Chondrocyte (in vitro differentiated cells): ENCODE results near the gene REPS2. TPM values are rescaled to one million over a fixed set of nuclear protein-coding genes. Genes with fewer than 3 reads are reported as not detected.

Source experiments
- DNase-seq: peaks from one replicate; pipeline ENCODE4 v3.0.0; 2021; ENCODE audit warnings: mixed read lengths, low spot score
- H3K27ac Mint-ChIP-seq: one replicate; pipeline ENCODE4 v1.8.0; 2021; ENCODE audit warnings: mild to moderate bottlenecking, moderate library complexity, mixed read lengths; ENCODE audit not compliant: unreplicated experiment
- H3K27me3 Mint-ChIP-seq: 2 replicates; pipeline ENCODE4 v1.8.0; 2021; ENCODE audit warnings: low read depth, mixed read lengths
- H3K36me3 Mint-ChIP-seq: 2 replicates; pipeline ENCODE4 v1.8.0; 2021; ENCODE audit warnings: low read depth, mixed read lengths
- H3K4me1 Mint-ChIP-seq: 2 replicates; pipeline ENCODE4 v1.8.0; 2021; ENCODE audit warnings: low read depth, mild to moderate bottlenecking, mixed read lengths
- H3K4me3 Mint-ChIP-seq: one replicate; pipeline ENCODE4 v1.8.0; 2021; ENCODE audit warnings: mild to moderate bottlenecking, moderate library complexity, mixed read lengths; ENCODE audit not compliant: unreplicated experiment
- H3K9me3 Mint-ChIP-seq: 2 replicates; pipeline ENCODE4 v1.8.0; 2021; ENCODE audit warnings: low read depth, mixed read lengths
- CTCF ChIP-seq: fragments of 200-600 bp; sonication (generic); IDR thresholded peaks from 2 replicates; pipeline ENCODE4 v1.5.0; 2021; ENCODE audit warnings: antibody characterized with exemption, mild to moderate bottlenecking, moderate library complexity
- total RNA-seq: library from RNA; stranded (reverse); gene quantifications from 3 replicates; pipeline ENCODE4 v1.2.1, GENCODE V29; 2021

The REPS2 gene
- total RNA-seq, 1 donor from 2014 or later = 2.4 TPM

DNA sequence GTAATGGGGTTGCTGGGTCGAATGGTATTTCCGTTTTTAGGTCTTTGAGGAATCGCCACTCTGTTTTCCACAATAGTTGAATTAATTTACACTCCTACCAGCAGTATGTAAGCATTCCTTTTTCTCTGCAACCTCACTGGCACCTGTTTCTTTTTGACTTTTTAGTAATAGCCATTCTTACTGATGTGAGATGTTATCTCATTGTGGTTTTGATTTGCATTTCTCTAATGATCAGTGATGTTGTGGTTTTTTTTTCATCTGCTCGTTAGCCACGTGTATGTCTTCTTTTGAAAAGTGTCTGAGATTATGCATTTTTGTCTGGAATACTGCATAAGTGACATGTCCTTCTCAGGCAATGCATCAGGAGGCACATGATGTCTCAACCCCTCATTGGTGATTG is 28.8 kb downstream of the REPS2 start:
- no peaks in the 10 kb centered on the region for H3K36me3 Mint-ChIP-seq
- H3K4me3 Mint-ChIP-seq = no peak overlapping the region
- no peak for TF ChIP-seq CTCF
- H3K9me3 Mint-ChIP-seq = peaks cover 4% of the 10 kb centered on the region
- H3K27ac Mint-ChIP-seq = no peak overlapping the region
- peaks cover 9% of the 10 kb centered on the region for H3K4me1 Mint-ChIP-seq
- H3K27me3 Mint-ChIP-seq = peaks cover 10% of the 10 kb centered on the region
- DNase-seq = no peak

GRCh38 chrX:16977771-16978170 is 31.3 kb downstream of the REPS2 start:
- Mint-ChIP-seq H3K27me3 (peaks cover 6% of the 10 kb centered on the region), H3K36me3 (no peaks in the 10 kb centered on the region), H3K4me3 (no peak overlapping the region), H3K4me1 (peaks cover 2% of the 10 kb centered on the region), H3K27ac (no peak overlapping the region), H3K9me3 (peaks cover 5% of the 10 kb centered on the region)
- TF ChIP-seq CTCF = no peak
- DNase-seq = no peak

DNA sequence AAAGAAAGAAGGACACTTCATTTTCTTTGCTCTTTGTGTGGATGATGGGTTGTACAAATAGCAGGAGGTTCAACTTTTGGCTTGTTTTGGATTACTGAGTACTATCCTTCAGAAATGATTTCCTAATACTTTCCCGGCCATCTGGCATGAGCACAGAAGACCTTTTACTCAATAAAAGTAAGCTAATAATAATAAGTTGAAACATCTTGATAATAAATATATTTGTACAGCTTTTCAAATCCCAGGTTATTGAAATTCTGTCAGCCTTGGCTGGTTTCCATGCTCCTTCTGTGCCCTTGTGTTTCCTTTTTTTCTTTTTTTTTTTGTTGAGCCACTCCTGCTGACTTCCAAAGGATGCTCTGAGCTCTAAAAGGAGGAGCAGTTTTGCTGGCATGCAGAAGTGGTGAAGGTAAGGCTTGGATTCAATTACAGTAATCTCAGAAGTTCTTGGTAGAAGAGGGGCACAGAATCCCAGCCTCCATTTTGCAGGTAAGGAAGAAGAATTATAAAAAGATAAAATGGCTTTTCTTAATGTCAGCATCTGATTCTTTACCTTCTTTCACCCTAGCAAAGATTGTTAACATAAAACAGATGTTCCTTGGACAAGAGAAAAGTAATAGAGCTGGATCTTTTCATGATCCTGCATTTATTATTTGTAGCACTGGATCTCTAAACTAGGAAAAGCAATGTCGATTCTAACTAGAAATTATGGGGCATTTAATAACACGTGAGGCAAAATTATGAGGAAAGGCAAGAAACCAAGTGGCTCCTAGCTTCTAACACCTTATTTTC is 31.9 kb downstream of the REPS2 start:
- Mint-ChIP-seq H3K4me3 (no peak overlapping the region), H3K27me3 (peaks cover 3% of the 10 kb centered on the region), H3K27ac (no peak overlapping the region), H3K9me3 (peaks cover 5% of the 10 kb centered on the region), H3K36me3 (no peaks in the 10 kb centered on the region), H3K4me1 (peaks cover 2% of the 10 kb centered on the region)
- no peak for TF ChIP-seq CTCF
- DNase-seq = no peak

DNA sequence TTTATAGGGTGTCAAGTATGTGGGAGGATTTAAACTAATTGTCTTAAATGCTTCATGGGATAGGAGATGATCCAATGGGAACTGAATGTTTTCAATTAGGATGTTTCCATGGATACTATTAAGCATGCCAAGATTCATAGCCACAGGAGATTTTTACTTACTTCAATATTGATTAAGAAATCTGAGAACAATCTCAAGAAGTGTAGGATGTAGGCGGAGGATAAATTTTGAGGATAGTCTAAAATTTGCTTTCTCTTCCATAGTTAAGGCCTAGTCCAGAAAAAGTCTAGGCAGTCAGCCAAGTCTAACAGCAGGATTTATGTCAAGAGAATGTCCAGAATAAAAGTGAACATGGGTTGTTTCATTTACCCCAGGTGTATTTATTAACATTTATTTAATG is 32.8 kb downstream of the REPS2 start:
- Mint-ChIP-seq H3K4me1 (peaks cover 2% of the 10 kb centered on the region), H3K4me3 (no peak overlapping the region), H3K27me3 (peaks cover 4% of the 10 kb centered on the region), H3K36me3 (no peaks in the 10 kb centered on the region), H3K9me3 (peaks cover 5% of the 10 kb centered on the region), H3K27ac (no peak overlapping the region)
- no peak for DNase-seq
- no peak for TF ChIP-seq CTCF

- Mint-ChIP-seq H3K4me3 (no peak overlapping the region), H3K27ac (no peak overlapping the region), H3K4me1 (peaks cover 2% of the 10 kb centered on the region), H3K36me3 (no peaks in the 10 kb centered on the region), H3K9me3 (peaks cover 5% of the 10 kb centered on the region), H3K27me3 (peaks cover 9% of the 10 kb centered on the region)
- no peak for DNase-seq
- no peak for TF ChIP-seq CTCF
Observed at GRCh38 chrX:16981209-16981608, 34.8 kb downstream of the REPS2 start.
